B cell (primary cell): Measurements from ENCODE around the gene CHST13.

ENCODE experiments used
- CTCF ChIP-seq: fragments of 200-600 bp; IDR thresholded peaks from one replicate; pipeline ENCODE4 v1.8.0; 2022; ENCODE audit warnings: antibody characterized with exemption, mild to moderate bottlenecking
- EZH2 ChIP-seq: IDR thresholded peaks from 2 replicates; pipeline ENCODE4 v1.6.1; 2012; ENCODE audit warnings: borderline replicate concordance, low read depth, mild to moderate bottlenecking, moderate library complexity, low read length; ENCODE audit not compliant: insufficient read depth, poor library complexity, severe bottlenecking

GRCh38 chr3:126569390-126569975 lies 45.5 kb downstream of the CHST13 start:
- TF ChIP-seq CTCF (no peak), EZH2 (no peak)
